GM21528 (cell line): ENCODE data around the gene TEAD3.

Source experiments
- ATAC-seq: cut with Tn5 transposase; IDR thresholded peaks from one replicate; pipeline ENCODE4 v1.9.1; 2021; ENCODE audit warnings: mild to moderate bottlenecking, moderate library complexity; ENCODE audit not compliant: unreplicated experiment, low FRiP score

TEAD3 gene

GRCh38 chr6:35514587-35514986, 17.7 kb upstream of the TEAD3 start:
- no peak for ATAC-seq

DNA sequence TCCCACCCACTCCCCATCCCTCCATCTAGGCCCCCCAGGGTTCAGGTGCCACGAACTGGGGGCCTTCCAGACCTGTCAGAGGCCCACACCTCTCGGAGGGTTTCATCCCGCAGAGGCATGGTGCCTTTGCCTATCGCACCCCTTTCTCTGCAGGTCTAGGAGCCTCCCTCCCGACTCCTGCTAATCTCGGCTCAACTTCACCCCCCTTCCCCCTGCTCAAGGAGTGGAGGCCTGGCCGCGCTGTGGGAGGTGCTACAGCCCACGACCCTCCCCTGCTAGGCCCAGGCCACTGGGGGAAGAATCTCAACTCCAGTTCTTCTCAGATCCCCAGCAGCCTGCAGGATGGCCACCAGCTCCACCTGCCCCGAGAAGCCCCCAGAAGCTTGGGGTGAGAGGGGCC, 15.9 kb upstream of the TEAD3 start, which contains the start of gene TULP1:
Gene TULP1, minus strand, starts transcription at position 157 of the 400 bp plus-strand sequence. Its CDS starts 38 bp downstream, at position 119.
- ATAC-seq: no peak

GRCh38 chr6:35512006-35512405, 15.1 kb upstream of the TEAD3 start:
- no peak for ATAC-seq

DNA sequence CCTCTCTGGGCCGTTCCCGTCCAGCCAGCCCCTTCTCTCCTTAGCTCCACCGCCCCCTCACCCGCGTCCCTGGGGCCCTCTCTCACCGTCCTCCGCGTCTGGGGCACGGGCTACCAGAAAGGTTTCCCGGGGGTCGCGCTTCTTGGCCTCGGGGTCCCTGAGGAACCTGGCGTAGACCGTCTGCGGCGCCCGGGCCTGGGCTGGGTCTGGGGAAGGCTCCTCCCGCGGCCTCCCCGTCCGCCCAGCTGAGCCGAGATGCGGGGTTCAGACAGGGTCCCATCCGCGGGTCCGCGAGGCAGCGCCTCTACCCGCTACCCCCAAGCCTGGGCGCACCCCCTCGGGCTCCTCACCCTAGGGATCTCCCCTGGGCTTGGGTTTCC, 14.7 kb upstream of the TEAD3 start:
- no peak for ATAC-seq

DNA sequence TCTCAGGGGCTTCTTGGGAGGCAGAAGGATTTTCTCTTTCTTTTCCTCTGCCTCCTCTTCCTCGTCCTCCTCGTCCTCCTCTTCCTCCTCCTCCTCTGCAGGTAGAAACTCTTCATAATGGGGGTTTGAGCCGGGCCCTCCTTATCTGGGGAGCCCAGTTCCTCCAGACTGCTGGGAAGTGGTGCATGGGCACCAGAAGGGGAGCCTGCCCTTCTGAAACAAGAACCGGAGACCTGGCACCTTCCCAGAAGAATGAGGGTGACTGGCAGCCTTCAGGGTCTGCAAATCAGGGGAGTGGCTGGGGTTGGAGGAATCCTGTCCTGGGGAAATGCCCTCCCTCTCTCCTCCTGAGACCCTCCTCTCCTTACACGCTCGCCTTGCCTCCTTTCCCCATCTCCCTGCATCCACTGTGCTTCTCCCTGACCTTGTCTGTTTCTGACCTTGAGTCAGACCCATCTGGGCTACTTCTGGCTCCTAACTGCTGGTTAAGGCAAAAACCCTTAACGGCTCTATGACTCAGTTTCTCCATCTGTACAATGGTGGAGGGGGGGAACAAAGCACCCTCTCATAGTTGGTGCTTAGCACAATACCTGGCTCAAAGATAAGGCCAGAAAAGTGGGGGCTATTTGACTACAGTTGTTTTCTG, 14.2 kb upstream of the TEAD3 start:
- no peak for ATAC-seq

GRCh38 chr6:35508542-35508941, 11.7 kb upstream of the TEAD3 start:
- ATAC-seq: no peak

DNA sequence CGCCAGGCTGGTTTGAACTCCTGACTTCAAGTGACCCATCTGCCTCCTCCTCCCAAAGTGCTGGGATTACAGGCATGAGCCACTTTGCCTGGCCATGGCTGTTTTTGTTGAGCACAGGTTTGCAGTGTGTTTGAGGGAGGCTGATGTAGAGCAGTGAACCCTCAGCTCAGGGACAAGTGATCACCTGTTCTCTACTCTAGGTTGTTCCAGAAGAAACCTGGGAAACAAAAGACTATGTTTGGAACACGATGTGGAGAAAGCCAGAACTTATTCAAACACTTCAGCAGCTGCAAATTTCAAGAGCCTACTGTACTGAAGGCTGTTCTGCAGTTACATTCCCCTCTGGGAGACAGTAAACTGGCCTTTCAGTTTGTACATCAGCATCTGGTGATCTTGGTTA, 11.1 kb upstream of the TEAD3 start:
- ATAC-seq: no peak

- ATAC-seq: no peak
Measured at GRCh38 chr6:35507221-35507620, 10.3 kb upstream of the TEAD3 start.

DNA sequence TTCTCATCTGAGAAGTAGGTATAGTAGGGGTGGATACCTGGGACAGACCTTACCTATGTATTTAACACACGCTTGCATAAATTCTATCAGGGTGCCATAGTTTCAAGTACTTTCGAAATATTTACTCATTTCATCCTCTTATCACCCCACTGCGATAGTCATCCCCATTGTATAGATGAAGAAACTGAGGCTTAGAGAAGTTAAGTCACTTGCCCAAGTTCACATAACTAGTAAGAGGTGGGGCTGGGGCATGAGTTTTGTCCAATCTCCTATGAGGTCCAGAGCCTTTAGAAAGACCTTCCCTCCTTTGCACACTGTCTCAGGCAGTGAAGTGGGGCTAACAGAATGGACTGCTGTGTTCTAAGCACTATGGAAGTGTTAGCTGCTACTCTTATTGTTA, 9.7 kb upstream of the TEAD3 start:
- no peak for ATAC-seq

DNA sequence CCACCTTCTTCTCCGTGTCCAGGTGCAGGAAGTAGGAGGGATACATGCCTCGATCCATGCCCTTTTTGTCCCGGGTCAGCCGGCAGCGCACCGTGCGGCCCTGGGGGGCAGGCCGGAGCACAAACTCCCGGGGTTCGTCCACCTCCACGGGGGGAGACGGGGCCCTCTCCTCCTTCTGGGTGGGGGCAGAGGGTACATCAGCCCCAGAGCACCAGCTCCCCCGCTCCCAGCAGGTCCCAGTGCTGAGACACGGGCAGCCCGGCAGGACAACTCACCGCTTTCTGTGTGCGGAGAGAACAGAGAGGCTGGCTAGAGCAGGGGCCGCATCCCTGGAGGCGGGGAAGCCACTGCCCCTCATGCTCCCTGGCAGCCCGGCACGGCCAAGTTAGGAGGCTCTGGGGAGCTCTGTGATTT, 9.1 kb upstream of the TEAD3 start:
- no peak for ATAC-seq

DNA sequence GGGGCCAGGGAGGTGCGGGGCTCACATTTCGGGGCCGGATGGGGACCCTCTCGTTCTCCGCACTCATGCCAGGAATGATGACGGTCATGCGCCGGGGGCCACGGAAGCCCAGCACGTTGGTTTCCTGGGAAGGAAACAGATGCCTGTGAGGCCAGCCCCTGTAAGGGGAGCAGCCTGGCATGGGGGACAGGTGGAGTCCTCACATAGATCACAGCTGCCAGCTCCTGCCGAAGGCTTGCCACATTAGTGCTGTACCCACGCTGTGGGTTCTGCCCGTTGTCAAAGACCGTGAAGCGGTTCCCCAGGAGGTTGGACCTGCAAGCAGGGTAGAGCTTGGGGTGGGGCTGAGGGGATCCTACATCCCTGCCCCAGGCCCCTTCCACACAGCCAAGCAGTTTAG, 6.7 kb upstream of the TEAD3 start:
- no peak for ATAC-seq

DNA sequence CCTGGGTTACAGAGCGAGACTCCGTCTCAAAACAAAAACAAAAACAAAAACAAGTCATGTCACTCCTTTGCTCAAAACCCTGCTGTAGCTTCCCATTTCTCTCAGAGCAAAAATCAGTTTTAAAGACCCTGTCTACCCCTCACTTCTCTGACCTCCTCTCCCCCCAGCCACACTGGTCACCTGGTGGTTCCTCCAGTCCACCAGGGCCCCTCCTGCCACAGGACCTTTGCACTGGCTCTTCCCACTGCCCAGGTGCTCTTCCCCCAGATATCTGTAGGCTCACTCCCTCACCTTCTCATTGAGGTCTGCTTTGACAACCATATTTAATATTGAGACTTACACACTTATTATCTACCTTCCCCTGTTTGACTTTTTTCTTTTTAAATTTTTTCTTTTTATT, 4.9 kb upstream of the TEAD3 start:
- no peak for ATAC-seq

- no peak for ATAC-seq
Measured at GRCh38 chr6:35500782-35501181, 3.9 kb upstream of the TEAD3 start.

GRCh38 chr6:35499372-35499771, 2.5 kb upstream of the TEAD3 start:
- ATAC-seq: no peak

DNA sequence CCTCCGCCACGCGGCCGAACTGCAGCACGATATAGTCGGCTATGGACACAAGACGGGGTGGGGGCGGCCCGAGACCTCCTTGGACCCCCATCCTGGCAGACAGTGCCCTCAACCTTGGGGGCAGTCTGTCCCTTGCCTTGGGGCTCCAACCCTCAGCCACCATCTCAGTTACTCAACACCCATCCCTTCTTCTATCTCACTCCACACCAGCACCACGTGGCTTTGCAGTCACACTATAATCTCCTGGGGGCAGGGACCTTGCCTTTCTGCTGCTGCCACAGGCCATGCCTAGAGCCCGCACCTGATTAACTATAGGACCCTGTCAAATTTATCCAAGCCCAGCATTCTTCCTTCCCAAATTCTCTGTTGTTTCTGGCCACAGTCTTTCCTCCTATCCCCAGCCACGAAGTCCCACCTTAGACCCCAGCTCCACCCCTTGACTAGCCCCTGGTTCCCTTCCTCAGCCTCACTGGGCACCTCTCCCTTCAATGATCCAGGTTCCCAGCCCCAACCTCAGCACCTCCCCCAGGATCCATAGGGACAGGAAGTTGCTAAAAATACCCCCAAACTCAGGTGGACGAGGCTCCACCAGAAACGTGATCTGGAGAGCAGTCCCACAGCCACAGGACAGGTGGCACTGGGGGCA, 1.7 kb upstream of the TEAD3 start:
- ATAC-seq: no peak

GRCh38 chr6:35497571-35498421, 917 bp upstream of the TEAD3 start:
- no peak for ATAC-seq

DNA sequence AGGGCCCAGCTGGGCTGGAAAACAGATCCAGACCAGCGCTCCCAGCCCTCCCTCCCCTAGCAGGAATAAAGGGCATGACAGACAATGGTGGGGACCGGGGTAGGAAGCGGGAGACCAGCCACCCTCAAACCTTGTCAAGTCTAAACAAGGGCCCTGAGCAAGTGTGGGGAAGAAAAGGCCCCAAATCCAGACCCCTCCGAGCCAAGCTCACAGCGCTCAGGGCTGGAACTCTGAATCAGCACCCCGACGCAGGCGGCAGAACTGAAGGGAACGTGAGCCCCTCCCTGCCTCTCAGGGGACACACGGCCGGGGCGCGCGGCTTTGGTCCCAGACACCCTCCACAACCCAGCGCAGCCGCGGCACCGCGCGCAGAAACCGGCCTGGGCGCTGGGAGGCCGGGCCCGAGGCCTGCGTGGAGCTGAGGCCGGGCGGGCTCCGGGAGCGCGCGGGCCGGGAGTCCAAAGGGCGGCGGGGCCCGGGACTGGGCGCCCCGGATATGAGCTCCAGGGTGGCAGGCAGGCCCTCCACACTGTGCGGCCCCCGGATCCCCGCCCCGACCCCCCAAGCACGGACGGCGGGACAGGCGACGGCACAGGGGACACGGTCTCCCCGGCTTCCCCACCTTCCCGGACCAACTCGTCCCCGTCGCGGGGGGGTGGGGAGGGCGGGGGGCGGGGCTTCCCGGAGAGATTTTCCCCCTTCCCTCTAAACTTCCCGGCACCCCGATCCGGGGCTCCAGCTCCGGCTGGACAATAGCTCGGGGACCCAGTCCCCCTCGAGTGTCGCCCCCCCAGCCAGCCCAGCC, 641 bp downstream of the TEAD3 start:
- no peak for ATAC-seq

GRCh38 chr6:35495258-35496035, 1.4 kb downstream of the TEAD3 start:
- ATAC-seq: no peak

GRCh38 chr6:35494161-35494563, 2.7 kb downstream of the TEAD3 start:
- ATAC-seq: no peak
